KMS-11 (cell line): ENCODE measurements around the gene FAXDC2.
"Not testable (repeated sequence)": the region's sequence is repeated elsewhere in the genome, so short reads cannot be mapped to it uniquely, and the experiment has no call there.

Experiments
- H2AFZ ChIP-seq: fragments of 200-600 bp; sonication (generic); 2 replicates; pipeline ENCODE4 v1.6.1; 2016; ENCODE audit warnings: antibody characterized with exemption, mixed run types, low read depth
- H3K27ac ChIP-seq: fragments of 200-600 bp; sonication (generic); 2 replicates; pipeline ENCODE4 v1.6.1; 2016; ENCODE audit warnings: mild to moderate bottlenecking, mixed run types
- H3K27me3 ChIP-seq: fragments of 200-600 bp; sonication (generic); 2 replicates; pipeline ENCODE4 v1.6.1; 2017; ENCODE audit warnings: mild to moderate bottlenecking, low read depth, mixed run types, moderate library complexity; ENCODE audit not compliant: insufficient read depth
- H3K36me3 ChIP-seq: fragments of 200-600 bp; sonication (generic); 2 replicates; pipeline ENCODE4 v1.6.1; 2017; ENCODE audit warnings: mild to moderate bottlenecking, mixed run types; ENCODE audit not compliant: insufficient read depth
- H3K4me1 ChIP-seq: fragments of 200-600 bp; sonication (generic); 2 replicates; pipeline ENCODE4 v1.6.1; 2016; ENCODE audit warnings: mild to moderate bottlenecking, low read depth, mixed run types; ENCODE audit not compliant: poor library complexity, severe bottlenecking
- H3K4me2 ChIP-seq: fragments of 200-600 bp; sonication (generic); 2 replicates; pipeline ENCODE4 v1.7.0; 2016; ENCODE audit warnings: mild to moderate bottlenecking, mixed run types
- H3K4me3 ChIP-seq: fragments of 200-600 bp; sonication (generic); IDR thresholded peaks from 2 replicates; pipeline ENCODE4 v1.6.1; 2017; ENCODE audit warnings: low read depth, low read length, mixed read lengths; ENCODE audit not compliant: insufficient read depth
- H3K79me2 ChIP-seq: fragments of 200-600 bp; sonication (generic); 2 replicates; pipeline ENCODE4 v1.6.1; 2016; ENCODE audit warnings: low read depth, mixed run types; ENCODE audit not compliant: insufficient read depth
- H3K9ac ChIP-seq: fragments of 200-600 bp; sonication (generic); 2 replicates; pipeline ENCODE4 v1.6.1; 2016; ENCODE audit warnings: mild to moderate bottlenecking, mixed run types
- H4K20me1 ChIP-seq: fragments of 200-600 bp; sonication (generic); 2 replicates; pipeline ENCODE4 v1.6.1; 2016; ENCODE audit warnings: mild to moderate bottlenecking, mixed run types; ENCODE audit not compliant: insufficient read depth
- CTCF ChIP-seq: fragments of 200-600 bp; sonication (generic); conservative IDR thresholded peaks from 2 replicates; pipeline ENCODE4 v1.6.1; 2017; ENCODE audit warnings: low read depth, mild to moderate bottlenecking, antibody characterized with exemption, low read length, moderate library complexity, mixed read lengths

FAXDC2 gene

DNA sequence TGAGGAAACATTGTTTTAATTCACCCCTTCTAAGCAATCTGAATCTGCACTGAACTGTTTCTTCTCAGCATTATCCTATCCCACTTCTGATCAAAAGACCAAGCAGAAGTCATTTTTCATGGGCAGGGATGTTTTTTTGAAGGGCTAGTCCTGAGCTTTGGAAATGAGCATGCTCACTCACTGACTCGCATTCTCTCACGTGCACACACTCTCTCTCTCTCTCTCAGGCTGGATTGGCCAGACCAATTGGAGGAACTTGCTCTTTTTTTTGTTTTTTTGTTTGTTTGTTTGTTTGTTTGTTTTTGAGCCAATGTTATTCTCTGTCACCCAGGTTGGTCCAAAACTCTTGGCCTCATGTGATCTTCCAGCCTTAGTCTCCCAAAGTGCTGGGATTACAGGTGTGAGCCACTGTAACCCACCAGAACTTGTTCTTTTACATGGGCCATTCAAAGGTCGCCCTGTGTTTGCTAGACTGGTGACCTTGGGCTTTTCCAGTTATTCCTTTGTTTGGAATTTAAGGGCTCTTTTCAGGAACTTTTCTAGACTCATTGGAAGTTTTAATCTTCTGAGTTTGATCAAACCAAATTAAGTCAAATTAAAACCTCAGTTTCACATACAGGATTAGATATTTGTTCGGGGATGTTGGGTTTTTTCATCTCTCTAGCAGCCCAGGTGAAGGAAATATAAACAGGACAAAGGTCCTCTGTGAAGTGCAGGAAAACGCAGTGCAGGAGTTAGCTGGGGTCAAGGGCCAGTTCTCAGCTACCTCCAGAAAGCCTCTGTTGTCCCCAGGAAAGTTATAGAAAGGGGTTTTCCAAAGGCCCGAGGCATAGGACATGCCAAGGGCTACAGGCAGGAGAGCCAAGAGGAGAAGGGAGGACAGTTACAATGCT lies 13.1 kb downstream of the FAXDC2 start:
- Histone ChIP-seq H2AFZ (no peak overlapping the region), H3K4me1 (peaks cover 4% of the 10 kb centered on the region), H3K9ac (no peak overlapping the region), H3K4me3 (no peak overlapping the region), H3K79me2 (no peaks in the 10 kb centered on the region), H3K4me2 (no peak overlapping the region), H3K27me3 (no peaks in the 10 kb centered on the region), H4K20me1 (no peaks in the 10 kb centered on the region), H3K36me3 (no peaks in the 10 kb centered on the region), H3K27ac (no peak overlapping the region)
- TF ChIP-seq CTCF: no peak

DNA sequence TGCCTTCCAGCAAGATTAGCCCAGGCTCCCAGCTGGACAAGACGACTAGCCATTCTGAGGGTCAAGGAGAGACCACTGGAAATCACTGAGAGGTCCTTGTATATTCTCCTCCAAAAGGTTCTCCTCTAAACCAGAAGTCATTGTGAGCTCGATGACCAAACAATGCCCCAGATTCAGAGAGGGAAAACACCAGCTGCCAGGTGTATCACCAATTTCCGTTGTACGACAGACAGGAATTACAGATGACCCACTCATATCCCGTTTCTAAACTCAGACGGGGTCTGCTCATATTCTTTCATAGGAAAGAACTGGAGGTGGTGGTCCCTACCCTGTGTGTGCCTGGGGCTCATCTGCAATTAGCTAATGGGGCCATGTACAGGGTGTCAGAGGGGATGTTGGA lies 14.2 kb downstream of the FAXDC2 start:
- H4K20me1 ChIP-seq: no peaks in the 10 kb centered on the region
- no peak overlapping the region for H2AFZ ChIP-seq
- peaks cover 3% of the 10 kb centered on the region for H3K4me1 ChIP-seq
- no peak overlapping the region for H3K4me3 ChIP-seq
- no peaks in the 10 kb centered on the region for H3K27me3 ChIP-seq
- H3K9ac ChIP-seq: no peak overlapping the region
- no peak overlapping the region for H3K27ac ChIP-seq
- no peaks in the 10 kb centered on the region for H3K79me2 ChIP-seq
- H3K4me2 ChIP-seq: no peak overlapping the region
- no peak for TF ChIP-seq CTCF
- H3K36me3 ChIP-seq: no peaks in the 10 kb centered on the region

GRCh38 chr5:154835701-154836052 lies 14.7 kb downstream of the FAXDC2 start:
- not testable (repeated sequence) for H2AFZ ChIP-seq, H3K27me3 ChIP-seq, H3K4me1 ChIP-seq, H3K27ac ChIP-seq, H3K9ac ChIP-seq, H4K20me1 ChIP-seq, H3K36me3 ChIP-seq, H3K79me2 ChIP-seq, H3K4me2 ChIP-seq, H3K4me3 ChIP-seq

DNA sequence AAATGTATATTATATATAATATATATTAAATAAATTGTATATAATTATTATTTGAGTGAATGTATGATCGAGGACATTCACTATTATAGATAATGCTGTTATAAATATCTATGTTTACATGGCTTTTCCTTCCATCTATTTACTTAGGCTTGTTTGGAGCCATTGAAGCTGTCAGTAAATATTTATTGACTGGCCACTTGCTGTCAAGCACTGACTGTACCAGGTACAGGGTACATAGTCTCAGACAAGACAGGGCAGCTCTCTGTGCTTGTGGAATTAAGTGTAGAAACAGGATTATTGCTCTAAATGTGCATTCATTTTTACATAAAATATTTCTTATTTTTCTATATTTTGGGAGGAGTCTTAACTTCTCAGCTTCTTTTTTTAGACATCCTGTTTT lies 16.4 kb downstream of the FAXDC2 start:
- H3K27me3 ChIP-seq: no peaks in the 10 kb centered on the region
- H3K79me2 ChIP-seq: no peaks in the 10 kb centered on the region
- H3K9ac ChIP-seq: no peak overlapping the region
- peaks cover 13% of the 10 kb centered on the region for H3K4me1 ChIP-seq
- no peak overlapping the region for H3K27ac ChIP-seq
- H3K4me2 ChIP-seq: no peak overlapping the region
- H3K36me3 ChIP-seq: no peaks in the 10 kb centered on the region
- H3K4me3 ChIP-seq: no peak overlapping the region
- H4K20me1 ChIP-seq: no peaks in the 10 kb centered on the region
- no peak for TF ChIP-seq CTCF
- H2AFZ ChIP-seq: no peak overlapping the region

GRCh38 chr5:154832804-154833203 lies 17.6 kb downstream of the FAXDC2 start:
- H4K20me1 ChIP-seq, H3K79me2 ChIP-seq, H3K4me2 ChIP-seq, H3K36me3 ChIP-seq, H2AFZ ChIP-seq, H3K27me3 ChIP-seq, H3K27ac ChIP-seq, H3K4me3 ChIP-seq, H3K9ac ChIP-seq: not testable (repeated sequence)
- peaks cover 26% of the 10 kb centered on the region for H3K4me1 ChIP-seq
